Neural cell (in vitro differentiated cells): ENCODE results near the gene RASEF. TPM values are rescaled to one million over a fixed set of nuclear protein-coding genes. Genes with fewer than 3 reads are reported as not detected.

Source experiments
- H2AFZ ChIP-seq: fragments of 200-600, 300-800 bp; sonication (generic), shearing (Covaris generic); 2 replicates; pipeline ENCODE4 v1.6.0; 2014; ENCODE audit warnings: low read depth, mild to moderate bottlenecking, antibody characterized with exemption, low read length, moderate library complexity
- H3F3A ChIP-seq: fragments of 200-600 bp; shearing (Covaris generic); 2 replicates; pipeline ENCODE4 v1.6.1; 2016; ENCODE audit warnings: mild to moderate bottlenecking, moderate library complexity, mixed read lengths, antibody characterized with exemption, low read length; ENCODE audit not compliant: insufficient read depth, poor library complexity, severe bottlenecking
- H3K27ac ChIP-seq: fragments of 200-600, 300-800 bp; sonication (generic), shearing (Covaris generic); 2 replicates; pipeline ENCODE4 v1.5.1; 2014; ENCODE audit warnings: mild to moderate bottlenecking, low read length, moderate library complexity
- H3K27me3 ChIP-seq: fragments of 300-800, 200-600 bp; sonication (generic), shearing (Covaris generic); 2 replicates; pipeline ENCODE4 v1.6.0; 2014; ENCODE audit warnings: mild to moderate bottlenecking, low read depth, low read length, moderate library complexity; ENCODE audit not compliant: insufficient read depth
- H3K36me3 ChIP-seq: fragments of 300-800, 200-600 bp; sonication (generic), shearing (Covaris generic); 2 replicates; pipeline ENCODE4 v1.5.1; 2014; ENCODE audit warnings: mild to moderate bottlenecking, antibody characterized with exemption, low read length, moderate library complexity; ENCODE audit not compliant: insufficient read depth
- H3K4me2 ChIP-seq: fragments of 300-800, 200-600 bp; sonication (generic), shearing (Covaris generic); 2 replicates; pipeline ENCODE4 v1.6.0; 2014; ENCODE audit warnings: mild to moderate bottlenecking, low read length
- H3K4me3 ChIP-seq: fragments of 300-800, 200-600 bp; sonication (generic), shearing (Covaris generic); 2 replicates; pipeline ENCODE4 v1.5.1; 2014; ENCODE audit warnings: mild to moderate bottlenecking, low read length, moderate library complexity
- H3K79me2 ChIP-seq: fragments of 200-600 bp; shearing (Covaris generic); replicated peaks from 2 replicates; pipeline ENCODE4 v1.6.0; 2014; ENCODE audit warnings: mild to moderate bottlenecking, low read length, moderate library complexity; ENCODE audit not compliant: insufficient read depth
- H3K9ac ChIP-seq: fragments of 300-800, 200-600 bp; sonication (generic), shearing (Covaris generic); 2 replicates; pipeline ENCODE4 v1.6.1; 2016; ENCODE audit warnings: mild to moderate bottlenecking, low read length, mixed read lengths
- H3K9me2 ChIP-seq: fragments of 200-600 bp; shearing (Covaris generic); 2 replicates; pipeline ENCODE4 v1.6.1; 2016; ENCODE audit warnings: mild to moderate bottlenecking, low read length, mixed read lengths; ENCODE audit not compliant: insufficient read depth
- H3K9me3 ChIP-seq: fragments of 200-600, 300-800 bp; sonication (generic), shearing (Covaris generic); 2 replicates; pipeline ENCODE4 v1.6.1; 2016; ENCODE audit warnings: mild to moderate bottlenecking, mixed run types, low read length, moderate library complexity, mixed read lengths
- H4K20me1 ChIP-seq: fragments of 200-600 bp; shearing (Covaris generic); 2 replicates; pipeline ENCODE4 v1.6.1; 2016; ENCODE audit warnings: mild to moderate bottlenecking, mixed run types; ENCODE audit not compliant: insufficient read depth
- CTCF ChIP-seq: fragments of 450-650 bp; IDR thresholded peaks from 2 replicates; pipeline ENCODE4 v1.5.1; 2014; ENCODE audit warnings: antibody characterized with exemption, mild to moderate bottlenecking, moderate library complexity; ENCODE audit not compliant: poor library complexity, severe bottlenecking
- EP300 ChIP-seq: fragments of 450-650 bp; conservative IDR thresholded peaks from 2 replicates; pipeline ENCODE4 v1.6.1; 2014; ENCODE audit warnings: antibody characterized with exemption, mild to moderate bottlenecking, moderate library complexity; ENCODE audit not compliant: poor library complexity, severe bottlenecking
- EZH2 ChIP-seq: fragments of 200-600, 300-800 bp; shearing (Covaris generic), sonication (generic); IDR thresholded peaks from 2 replicates; pipeline ENCODE4 v1.6.1; 2014; ENCODE audit warnings: antibody characterized with exemption, low read length, borderline replicate concordance, mild to moderate bottlenecking; ENCODE audit not compliant: insufficient read depth, poor library complexity, severe bottlenecking
- POLR2AphosphoS5 ChIP-seq: IDR thresholded peaks from 2 replicates; pipeline ENCODE4 v1.6.1; 2012
- RAD21 ChIP-seq: fragments of 450-650 bp; conservative IDR thresholded peaks from 2 replicates; pipeline ENCODE4 v1.6.1; 2014; ENCODE audit warnings: antibody characterized with exemption, mild to moderate bottlenecking, moderate library complexity
- REST ChIP-seq: IDR thresholded peaks from 2 replicates; pipeline ENCODE4 v1.6.1; 2012; ENCODE audit warnings: borderline replicate concordance
- SMC3 ChIP-seq: fragments of 450-650 bp; conservative IDR thresholded peaks from 2 replicates; pipeline ENCODE4 v1.6.1; 2014; ENCODE audit warnings: antibody characterized with exemption, mild to moderate bottlenecking, moderate library complexity; ENCODE audit not compliant: poor library complexity
- TAF1 ChIP-seq: IDR thresholded peaks from 2 replicates; pipeline ENCODE4 v1.6.1; 2012; ENCODE audit warnings: low read depth
- polyA plus RNA-seq: library from polyadenylated mRNA; depleted of rRNA; stranded (reverse); fragments of >200 nt; gene quantifications from 2 replicates; pipeline ENCODE4 v1.2.3, GENCODE V29; 2014

The RASEF gene
- polyA plus RNA-seq, 1 donor from 2014 or later, result 0.12 TPM

- Histone ChIP-seq H2AFZ (no peak overlapping the region), H3K4me3 (no peak overlapping the region)
Measured at GRCh38 chr9:82975176-82975575, 87.8 kb downstream of the RASEF start.

GRCh38 chr9:82972446-82972845 is 90.5 kb downstream of the RASEF start:
- Histone ChIP-seq H4K20me1 (no peaks in the 10 kb centered on the region), H2AFZ (no peak overlapping the region), H3K4me2 (no peak overlapping the region), H3K4me3 (no peak overlapping the region), H3F3A (no peaks in the 10 kb centered on the region), H3K27me3 (no peaks in the 10 kb centered on the region), H3K9me3 (no peaks in the 10 kb centered on the region), H3K79me2 (no peaks in the 10 kb centered on the region), H3K9me2 (no peaks in the 10 kb centered on the region), H3K27ac (no peak overlapping the region), H3K36me3 (no peaks in the 10 kb centered on the region), H3K9ac (no peak overlapping the region)
- TF ChIP-seq REST (no peak), EP300 (no peak), POLR2AphosphoS5 (no peak), TAF1 (no peak), CTCF (no peak), RAD21 (no peak), EZH2 (no peak), SMC3 (no peak)

More at GRCh38 chr9:82975176-82975575, 87.8 kb downstream of the RASEF start:
- Histone ChIP-seq H3F3A (no peaks in the 10 kb centered on the region), H3K79me2 (no peaks in the 10 kb centered on the region), H4K20me1 (no peaks in the 10 kb centered on the region), H3K9me3 (no peaks in the 10 kb centered on the region), H3K9ac (no peak overlapping the region), H3K36me3 (no peaks in the 10 kb centered on the region), H3K4me2 (no peak overlapping the region), H3K27me3 (no peaks in the 10 kb centered on the region), H3K27ac (no peak overlapping the region), H3K9me2 (no peaks in the 10 kb centered on the region)
- TF ChIP-seq REST, result no peak
- no peak for TF ChIP-seq CTCF
- no peak for TF ChIP-seq POLR2AphosphoS5
- no peak for TF ChIP-seq EZH2
